IPS-NIHi7 (cell line): ENCODE measurements around the gene PLOD2.

ENCODE experiments used
- DNase-seq: peaks from one replicate; pipeline ENCODE4 v3.0.0; 2012; ENCODE audit warnings: mixed read lengths; ENCODE audit errors: extremely low spot score

PLOD2 gene

DNA sequence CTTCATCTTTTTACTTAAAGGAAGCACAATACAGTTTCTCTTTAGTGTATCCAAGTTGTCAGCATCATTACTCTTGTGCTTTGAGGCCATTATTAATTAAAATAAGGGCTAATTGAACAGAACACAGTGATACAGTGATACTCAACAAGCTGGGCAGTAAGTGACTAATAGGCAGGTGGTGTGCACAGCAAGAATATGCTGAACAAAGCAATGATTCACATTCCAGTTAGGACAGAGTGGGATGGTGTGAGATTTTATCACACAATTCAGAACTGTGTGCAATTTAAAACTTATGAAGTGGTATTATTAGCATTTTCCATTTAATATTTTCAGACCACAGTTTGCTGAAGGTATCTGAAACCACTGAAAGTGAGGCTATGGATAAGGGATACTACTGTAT is 116.9 kb downstream of the PLOD2 start:
- DNase-seq = no peak

DNA sequence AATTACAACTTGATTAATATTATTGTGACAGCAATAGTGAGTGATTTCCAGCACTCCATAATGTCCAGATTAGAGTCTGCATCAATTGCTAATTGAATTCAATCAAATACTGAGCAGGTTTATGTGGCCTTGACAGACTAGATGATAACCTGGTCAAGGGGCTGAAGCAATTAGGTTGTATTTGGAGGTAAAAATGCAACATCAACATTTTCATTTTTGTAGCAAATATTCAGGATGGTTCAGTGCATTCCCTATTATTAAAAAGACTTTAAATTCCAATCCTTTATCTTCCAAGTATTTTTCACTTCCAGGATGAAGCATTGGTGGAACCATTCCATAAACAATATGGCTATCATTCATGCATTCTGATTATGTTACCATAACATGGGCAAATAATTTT is 120.4 kb downstream of the PLOD2 start:
- DNase-seq = no peak

DNA sequence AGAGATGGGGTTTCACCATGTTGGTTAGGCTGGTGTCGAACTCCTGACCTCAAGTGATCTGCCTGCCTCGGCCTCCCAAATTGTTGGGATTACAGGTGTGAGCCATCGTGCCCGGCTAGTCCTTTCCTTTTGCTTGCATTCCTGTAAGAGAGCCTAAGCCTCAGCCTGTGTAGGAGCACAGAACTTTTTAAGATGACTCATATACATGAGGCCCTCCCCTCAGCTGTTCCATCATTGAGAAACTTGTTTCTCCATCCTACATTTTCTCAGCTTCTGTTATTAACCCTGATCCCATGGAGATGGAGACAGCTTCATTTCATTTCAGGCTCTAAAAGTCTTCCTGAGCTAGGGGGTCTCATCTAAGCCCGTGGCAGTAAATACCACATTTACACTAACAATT is 123.3 kb downstream of the PLOD2 start:
- no peak for DNase-seq

DNA sequence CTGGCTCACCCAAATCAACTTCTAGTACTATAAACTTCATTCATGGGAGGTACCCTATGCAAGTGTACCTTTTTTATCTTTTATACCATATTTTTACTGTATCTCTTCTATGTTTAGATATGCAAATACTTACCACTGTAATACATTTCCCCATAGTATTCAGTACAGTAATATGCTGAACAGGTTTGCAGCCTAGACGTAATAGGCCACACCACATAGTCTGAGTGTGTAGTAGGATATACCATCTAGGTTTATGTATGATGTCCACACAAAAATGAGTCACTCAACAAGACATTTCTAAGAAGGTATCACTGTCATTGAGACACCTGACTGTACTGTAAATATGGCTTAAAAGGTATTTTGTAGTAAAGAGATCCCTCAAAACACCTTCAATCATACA is 124.7 kb downstream of the PLOD2 start:
- no peak for DNase-seq

DNA sequence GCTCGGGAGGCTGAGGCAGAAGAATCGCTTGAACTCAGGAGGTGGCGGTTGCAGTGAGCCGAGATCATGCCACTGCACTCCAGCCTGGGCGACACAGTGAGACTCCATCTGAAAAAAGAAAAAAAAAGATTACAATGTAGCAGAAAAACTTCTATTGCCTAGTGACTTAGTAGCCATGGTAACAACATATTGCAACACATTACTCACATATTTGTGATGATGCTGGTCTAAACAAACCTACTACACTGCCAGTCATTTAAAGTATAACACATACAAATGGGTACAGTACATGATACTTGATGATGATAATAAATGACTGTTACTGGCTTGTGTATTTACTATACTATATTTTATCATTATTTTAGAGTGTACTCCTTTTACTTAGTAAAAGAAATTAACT is 125.6 kb downstream of the PLOD2 start:
- DNase-seq = no peak

DNA sequence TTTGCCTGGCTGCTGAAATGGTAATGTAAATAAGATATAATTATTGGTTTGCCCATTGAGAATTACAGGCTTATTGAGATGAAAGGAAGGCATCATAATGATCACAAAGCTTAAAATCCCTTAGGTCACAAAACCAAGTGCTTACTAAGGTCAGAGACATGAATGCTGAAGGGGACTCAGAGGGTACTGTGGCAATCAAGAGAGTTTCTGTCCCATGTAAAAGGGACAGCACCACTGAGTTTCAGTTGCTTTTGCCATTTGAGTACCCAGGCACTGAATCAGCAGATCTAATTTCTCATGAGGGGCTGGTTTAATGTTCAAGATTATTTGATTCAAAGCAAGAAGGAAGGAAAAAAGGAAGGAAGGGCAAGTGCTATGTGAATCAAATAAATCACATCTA is 127.0 kb downstream of the PLOD2 start:
- no peak for DNase-seq

DNA sequence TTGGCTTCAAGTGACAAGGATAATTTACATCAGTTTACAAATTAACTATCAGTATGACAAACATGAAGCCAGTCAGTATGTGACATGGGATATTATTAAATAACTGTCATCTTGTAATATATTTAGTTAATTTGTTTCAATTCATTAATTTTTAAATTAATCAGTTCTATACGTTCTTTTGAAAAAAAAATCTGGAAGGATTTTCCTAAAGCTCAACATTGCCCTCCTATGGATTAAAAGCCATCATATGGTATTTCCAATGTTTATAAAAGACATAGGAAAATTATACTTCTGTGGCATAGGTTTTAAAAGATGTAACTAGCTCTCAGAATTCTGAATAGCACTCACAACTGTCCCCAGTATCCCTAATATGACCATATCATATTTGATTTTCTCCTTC is 134.4 kb downstream of the PLOD2 start:
- no peak for DNase-seq

DNA sequence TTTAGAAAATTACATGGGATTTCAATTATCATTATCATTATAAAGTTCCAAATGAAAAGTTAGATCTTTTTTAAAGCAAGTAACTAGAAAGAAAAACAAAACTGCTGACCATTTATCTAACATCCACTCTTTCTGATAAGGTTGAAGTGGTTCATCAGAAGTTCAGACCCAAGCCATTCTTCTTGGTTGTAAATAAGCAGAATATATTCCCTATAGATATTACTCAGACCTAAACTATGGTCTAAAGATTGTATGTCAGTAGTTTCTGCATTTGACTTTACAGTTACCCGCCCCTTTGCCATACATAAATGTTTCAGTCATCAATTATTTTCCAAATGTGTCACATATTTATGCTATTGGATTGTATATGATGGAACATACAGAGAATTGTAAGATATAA is 136.7 kb downstream of the PLOD2 start:
- no peak for DNase-seq

DNA sequence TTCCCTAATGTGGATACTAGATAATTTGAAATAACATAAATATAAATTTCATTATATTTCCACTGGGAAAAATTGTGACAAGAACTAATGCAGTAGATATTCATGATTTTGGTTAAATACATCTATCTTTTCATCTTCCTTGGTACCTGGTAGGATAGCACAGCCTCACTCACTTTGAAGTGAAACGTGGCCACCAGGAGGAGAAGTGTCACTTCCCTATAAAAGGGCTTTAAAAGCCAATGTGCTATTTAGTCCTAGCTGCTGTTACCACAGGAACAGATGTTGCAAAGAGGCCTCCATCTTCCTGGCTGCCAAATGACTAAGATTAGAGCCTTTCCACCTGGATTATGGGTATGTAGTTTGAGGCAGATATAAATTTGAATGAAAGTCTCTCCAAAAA is 140.0 kb downstream of the PLOD2 start:
- peak; percentile 16 for DNase-seq

DNA sequence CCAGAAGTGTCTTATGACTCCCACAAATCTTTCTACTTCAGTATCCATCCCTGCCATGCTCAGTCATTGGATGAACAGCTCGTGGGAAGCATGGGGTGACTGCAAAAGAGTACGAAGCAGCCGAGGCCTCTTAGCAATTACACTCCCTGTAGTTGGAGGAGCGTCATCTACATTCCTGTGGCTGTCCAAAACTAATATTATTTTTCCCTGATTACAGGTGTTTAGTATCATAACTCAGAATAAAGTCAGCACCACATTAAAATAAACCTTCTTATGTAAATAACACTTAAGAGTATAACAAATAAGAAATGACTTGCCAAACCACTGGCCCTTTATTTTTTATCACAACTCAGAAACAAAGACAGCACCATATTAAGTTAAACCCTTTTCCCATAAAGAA is 141.5 kb downstream of the PLOD2 start:
- DNase-seq = no peak
